ENCODE data around the gene ABCB6. TPM values are rescaled to one million over a fixed set of nuclear protein-coding genes. Genes with fewer than 3 reads are reported as not detected.
A peak's percentile ranks its signal among the peaks of the same experiment; 100 is the strongest.

ABCB6 gene
- total RNA-seq, 1 donor from 2014 or later = 32.9 TPM

- Mint-ChIP-seq H3K4me3 (no peak overlapping the region), H3K27me3 (ENCODE audit: insufficient read depth) (no peaks in the 10 kb centered on the region), H3K27ac (no peak overlapping the region), H3K36me3 (ENCODE audit: low read depth) (peaks cover 52% of the 10 kb centered on the region), H3K9me3 (no peaks in the 10 kb centered on the region), H3K4me1 (ENCODE audit: low read depth) (peaks cover 39% of the 10 kb centered on the region)
- no peak for DNase-seq (ENCODE audit: low spot score)
- intact Hi-C loops (cut with micrococcal nuclease) = no loop called here
Measured at GRCh38 chr2:219234331-219234730, 15.6 kb upstream of the ABCB6 start.

GRCh38 chr2:219230059-219230540 is 11.3 kb upstream of the ABCB6 start:
- no peaks in the 10 kb centered on the region for H3K27me3 Mint-ChIP-seq (ENCODE audit: insufficient read depth)
- peak; percentile 46 for DNase-seq (ENCODE audit: low spot score)
- H3K36me3 Mint-ChIP-seq (ENCODE audit: low read depth) = peaks cover 40% of the 10 kb centered on the region
- H3K27ac Mint-ChIP-seq = peak overlapping the region; percentile 99
- H3K4me1 Mint-ChIP-seq (ENCODE audit: low read depth) = peaks cover 51% of the 10 kb centered on the region
- intact Hi-C loops (cut with micrococcal nuclease) = no loop called here
- H3K4me3 Mint-ChIP-seq = peak overlapping the region; percentile 97
- H3K9me3 Mint-ChIP-seq = no peaks in the 10 kb centered on the region

GRCh38 chr2:219229305-219230058 is 10.7 kb upstream of the ABCB6 start, which contains the start of the genes ANKZF1 and ATG9A:
TSS of gene ANKZF1 (plus strand) at chr2:219229806. CDS start at chr2:219230258, 452 bp downstream.
TSS of gene ATG9A (minus strand) at chr2:219229636. CDS start at chr2:219228024, 1,612 bp downstream.
- H3K27me3 Mint-ChIP-seq (ENCODE audit: insufficient read depth) = no peaks in the 10 kb centered on the region
- peak within 1 kb of the TSS; percentile 97 for H3K4me3 Mint-ChIP-seq
- H3K36me3 Mint-ChIP-seq (ENCODE audit: low read depth) = peaks cover 42% of the 10 kb centered on the region
- intact Hi-C loops (cut with micrococcal nuclease) = loop anchor here (1.0 to 2.0 kb wide), 11 partner anchors 11 to 571 kb away; partner anchors contain the start of genes ABCB6, BCS1L, DNAJB2 and GLB1L
- DNase-seq (ENCODE audit: low spot score) = peak; percentile 98
- no peaks in the 10 kb centered on the region for H3K9me3 Mint-ChIP-seq
- peaks cover 47% of the 10 kb centered on the region for H3K4me1 Mint-ChIP-seq (ENCODE audit: low read depth)
- H3K27ac Mint-ChIP-seq = peak within 1 kb of the TSS; percentile 99

- intact Hi-C loops (cut with micrococcal nuclease) = loop anchor here (1.0 to 2.0 kb wide), 11 partner anchors 11 to 570 kb away; partner anchors contain the start of genes ABCB6, BCS1L, DNAJB2 and GLB1L
- Mint-ChIP-seq H3K27me3 (ENCODE audit: insufficient read depth) (no peaks in the 10 kb centered on the region), H3K4me1 (ENCODE audit: low read depth) (peaks cover 42% of the 10 kb centered on the region), H3K27ac (peak overlapping the region; percentile 68), H3K9me3 (no peaks in the 10 kb centered on the region), H3K4me3 (peak overlapping the region; percentile 89), H3K36me3 (ENCODE audit: low read depth) (peaks cover 42% of the 10 kb centered on the region)
- no peak for DNase-seq (ENCODE audit: low spot score)
Measured at GRCh38 chr2:219228911-219229304, 10.2 kb upstream of the ABCB6 start.

- peaks cover 37% of the 10 kb centered on the region for H3K4me1 Mint-ChIP-seq (ENCODE audit: low read depth)
Measured at GRCh38 chr2:219228041-219228910, 9.5 kb upstream of the ABCB6 start.

GRCh38 chr2:219225350-219225749 is 6.6 kb upstream of the ABCB6 start:
- H3K4me1 Mint-ChIP-seq (ENCODE audit: low read depth) = peaks cover 18% of the 10 kb centered on the region
- DNase-seq (ENCODE audit: low spot score) = no peak
- intact Hi-C loops (cut with micrococcal nuclease) = no loop called here
- peaks cover 46% of the 10 kb centered on the region for H3K36me3 Mint-ChIP-seq (ENCODE audit: low read depth)
- no peak overlapping the region for H3K4me3 Mint-ChIP-seq
- H3K9me3 Mint-ChIP-seq = no peaks in the 10 kb centered on the region
- no peak overlapping the region for H3K27ac Mint-ChIP-seq
- no peaks in the 10 kb centered on the region for H3K27me3 Mint-ChIP-seq (ENCODE audit: insufficient read depth)

More at GRCh38 chr2:219228041-219228910, 9.5 kb upstream of the ABCB6 start:
- Mint-ChIP-seq H3K9me3 (no peaks in the 10 kb centered on the region), H3K27ac (peak overlapping the region; percentile 68), H3K27me3 (ENCODE audit: insufficient read depth) (no peaks in the 10 kb centered on the region), H3K36me3 (ENCODE audit: low read depth) (peaks cover 42% of the 10 kb centered on the region), H3K4me3 (peak overlapping the region; percentile 89)
- intact Hi-C loops (cut with micrococcal nuclease) = loop anchor here (2.0 kb wide), 1 partner anchor 569 kb away; the partner anchor contains the start of genes BCS1L and ZNF142
- DNase-seq (ENCODE audit: low spot score) = no peak

- DNase-seq (ENCODE audit: low spot score) = no peak
- Mint-ChIP-seq H3K27me3 (ENCODE audit: insufficient read depth) (no peaks in the 10 kb centered on the region), H3K36me3 (ENCODE audit: low read depth) (peaks cover 50% of the 10 kb centered on the region), H3K4me3 (no peak overlapping the region), H3K27ac (no peak overlapping the region), H3K9me3 (no peaks in the 10 kb centered on the region), H3K4me1 (ENCODE audit: low read depth) (peaks cover 25% of the 10 kb centered on the region)
- intact Hi-C loops (cut with micrococcal nuclease) = no loop called here
Measured at GRCh38 chr2:219223831-219224610, 5.3 kb upstream of the ABCB6 start.

- H3K36me3 Mint-ChIP-seq (ENCODE audit: low read depth) = peaks cover 47% of the 10 kb centered on the region
- H3K4me3 Mint-ChIP-seq = no peak overlapping the region
- no peaks in the 10 kb centered on the region for H3K9me3 Mint-ChIP-seq
- DNase-seq (ENCODE audit: low spot score) = no peak
- intact Hi-C loops (cut with micrococcal nuclease) = no loop called here
- H3K27ac Mint-ChIP-seq = no peak overlapping the region
- no peaks in the 10 kb centered on the region for H3K27me3 Mint-ChIP-seq (ENCODE audit: insufficient read depth)
- peaks cover 20% of the 10 kb centered on the region for H3K4me1 Mint-ChIP-seq (ENCODE audit: low read depth)
Measured at GRCh38 chr2:219221957-219222518, 3.3 kb upstream of the ABCB6 start.

GRCh38 chr2:219220652-219221402 is 2.1 kb upstream of the ABCB6 start:
- DNase-seq (ENCODE audit: low spot score) = no peak
- Mint-ChIP-seq H3K27ac (peak overlapping the region; percentile 29), H3K27me3 (ENCODE audit: insufficient read depth) (no peaks in the 10 kb centered on the region), H3K36me3 (ENCODE audit: low read depth) (peaks cover 43% of the 10 kb centered on the region), H3K9me3 (no peaks in the 10 kb centered on the region), H3K4me3 (no peak overlapping the region), H3K4me1 (ENCODE audit: low read depth) (peaks cover 23% of the 10 kb centered on the region)
- intact Hi-C loops (cut with micrococcal nuclease) = no loop called here

- intact Hi-C loops (cut with micrococcal nuclease) = loop anchor here (1.0 to 2.0 kb wide), 6 partner anchors 14 to 79 kb away; partner anchors contain the start of genes DNAJB2, GLB1L, NHEJ1 and STK16
- H3K36me3 Mint-ChIP-seq (ENCODE audit: low read depth) = peaks cover 40% of the 10 kb centered on the region
- H3K27me3 Mint-ChIP-seq (ENCODE audit: insufficient read depth) = no peaks in the 10 kb centered on the region
- peaks cover 23% of the 10 kb centered on the region for H3K4me1 Mint-ChIP-seq (ENCODE audit: low read depth)
- H3K4me3 Mint-ChIP-seq = no peak overlapping the region
- no peak for DNase-seq (ENCODE audit: low spot score)
- peak overlapping the region; percentile 26 for H3K27ac Mint-ChIP-seq
- no peaks in the 10 kb centered on the region for H3K9me3 Mint-ChIP-seq
Measured at GRCh38 chr2:219219784-219220532, 1.2 kb upstream of the ABCB6 start.

Measured in activated T-helper 1 cell treated with anti-CD3 and anti-CD28 coated beads, Interleukin-12 subunit alpha, Interleukin-12 subunit beta, Interleukin-2, Interleukin-4 antibody, amounts not matched to agents 30 ng/mL and 10 ng/mL and 1 ng/mL, durations not matched to agents 14 hours and 24 hours and 36 hours (primary cell).